ENCODE measurements around the gene ZMYND10. TPM values are rescaled to one million over a fixed set of nuclear protein-coding genes. Genes with fewer than 3 reads are reported as not detected.
A peak's percentile ranks its signal among the peaks of the same experiment; 100 is the strongest.

The ZMYND10 gene
- total RNA-seq, 1 donor from 2014 or later: not detected

DNA sequence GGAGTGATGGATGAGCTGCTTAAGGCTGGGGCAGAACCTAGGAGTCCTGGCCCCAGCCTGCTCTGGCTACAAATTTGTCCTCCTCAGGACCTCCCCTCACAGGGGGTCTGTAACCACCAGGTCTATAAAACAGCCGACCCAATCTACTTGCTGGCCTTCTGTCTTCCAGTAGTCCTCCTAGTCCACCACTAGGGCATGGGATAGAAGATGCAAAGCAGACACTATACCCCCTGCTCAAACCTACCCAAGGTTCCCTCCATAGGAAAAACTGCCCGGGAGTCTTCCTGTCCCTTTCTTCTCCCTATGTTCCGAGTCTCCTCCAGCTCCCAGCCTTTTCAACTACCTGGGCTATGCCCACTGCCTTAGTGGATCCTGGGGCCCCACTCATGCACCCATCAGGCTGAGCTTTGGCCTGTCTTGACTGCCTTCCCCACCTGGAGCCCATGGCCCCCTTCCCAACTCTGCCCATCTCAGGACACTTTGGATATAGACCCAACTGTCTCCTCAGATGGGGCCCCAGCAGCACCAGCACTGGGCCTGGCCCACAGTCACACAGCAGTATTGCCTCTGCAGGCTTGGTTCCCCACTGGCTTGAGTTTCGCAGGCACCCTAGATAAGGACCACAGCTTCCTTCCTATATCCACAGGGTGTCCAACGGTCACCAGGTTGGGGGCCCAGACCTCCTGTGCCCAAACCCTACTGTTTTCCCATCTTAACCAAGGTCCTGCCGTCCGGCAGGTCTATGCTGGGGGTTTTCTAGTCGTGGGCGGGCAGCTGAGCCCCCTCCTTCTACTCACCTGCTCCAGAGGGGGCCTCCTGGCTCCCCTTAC lies 47.4 kb downstream of the ZMYND10 start:
- ATAC-seq (no peak), DNase-seq (ENCODE audit: missing footprints) (no peak)
- intact Hi-C loops (cut with DNase I): no loop called here

DNA sequence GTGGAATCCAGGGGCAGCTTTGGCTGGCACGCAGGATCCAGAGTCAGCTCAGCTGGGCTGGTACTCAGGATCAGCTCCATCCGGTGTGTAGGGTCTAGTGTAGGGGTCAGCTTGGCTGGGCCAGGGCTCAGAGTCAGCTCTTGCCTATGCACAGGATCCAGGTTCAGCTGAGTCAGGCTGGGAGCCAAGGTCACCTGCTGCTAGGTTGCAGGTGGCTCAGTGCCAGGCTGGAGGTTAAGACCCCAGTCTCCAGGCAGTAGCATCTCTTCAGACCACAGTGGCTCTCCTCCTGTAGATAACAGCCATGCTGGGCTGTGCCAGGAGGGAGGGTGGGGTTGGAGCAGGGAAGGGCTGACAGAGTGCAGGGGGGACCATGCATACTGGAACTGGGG lies 48.2 kb downstream of the ZMYND10 start:
- DNase-seq (ENCODE audit: missing footprints) (no peak), ATAC-seq (no peak)
- intact Hi-C loops (cut with DNase I): no loop called here

DNA sequence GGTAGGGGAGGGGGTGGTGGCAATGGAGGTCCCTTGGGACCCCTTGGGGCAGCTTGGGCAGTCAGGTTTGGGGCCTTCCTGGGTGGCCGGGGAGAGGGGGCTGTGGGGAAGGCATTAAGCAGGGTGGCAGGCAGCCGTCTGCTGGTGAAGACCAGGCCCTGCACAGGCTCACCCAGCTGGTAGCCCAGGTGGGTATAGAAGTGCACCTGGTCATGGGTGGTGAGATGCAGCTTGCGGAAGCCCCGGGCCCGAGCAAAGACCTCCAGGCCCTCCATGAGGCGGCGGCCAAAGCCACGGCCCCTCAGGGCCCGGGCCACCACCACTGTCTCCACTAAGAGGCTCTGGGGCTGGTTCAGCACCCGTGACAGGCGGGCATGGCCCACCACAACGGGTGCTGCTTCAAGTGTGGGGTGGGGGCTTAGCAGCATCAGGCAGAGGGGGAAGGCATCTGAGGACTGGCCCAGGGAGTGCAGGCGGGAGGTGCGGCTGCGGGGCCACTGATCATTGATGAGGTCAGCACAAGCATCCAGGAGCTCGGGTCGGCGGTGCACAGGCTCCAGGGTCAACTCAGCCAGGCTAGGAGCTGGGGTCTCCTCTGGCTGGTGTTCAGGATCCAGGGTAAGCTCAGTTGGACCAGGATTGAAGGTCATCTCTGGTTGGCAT lies 48.7 kb downstream of the ZMYND10 start:
- ATAC-seq (no peak), DNase-seq (ENCODE audit: missing footprints) (no peak)
- intact Hi-C loops (cut with DNase I): no loop called here

DNA sequence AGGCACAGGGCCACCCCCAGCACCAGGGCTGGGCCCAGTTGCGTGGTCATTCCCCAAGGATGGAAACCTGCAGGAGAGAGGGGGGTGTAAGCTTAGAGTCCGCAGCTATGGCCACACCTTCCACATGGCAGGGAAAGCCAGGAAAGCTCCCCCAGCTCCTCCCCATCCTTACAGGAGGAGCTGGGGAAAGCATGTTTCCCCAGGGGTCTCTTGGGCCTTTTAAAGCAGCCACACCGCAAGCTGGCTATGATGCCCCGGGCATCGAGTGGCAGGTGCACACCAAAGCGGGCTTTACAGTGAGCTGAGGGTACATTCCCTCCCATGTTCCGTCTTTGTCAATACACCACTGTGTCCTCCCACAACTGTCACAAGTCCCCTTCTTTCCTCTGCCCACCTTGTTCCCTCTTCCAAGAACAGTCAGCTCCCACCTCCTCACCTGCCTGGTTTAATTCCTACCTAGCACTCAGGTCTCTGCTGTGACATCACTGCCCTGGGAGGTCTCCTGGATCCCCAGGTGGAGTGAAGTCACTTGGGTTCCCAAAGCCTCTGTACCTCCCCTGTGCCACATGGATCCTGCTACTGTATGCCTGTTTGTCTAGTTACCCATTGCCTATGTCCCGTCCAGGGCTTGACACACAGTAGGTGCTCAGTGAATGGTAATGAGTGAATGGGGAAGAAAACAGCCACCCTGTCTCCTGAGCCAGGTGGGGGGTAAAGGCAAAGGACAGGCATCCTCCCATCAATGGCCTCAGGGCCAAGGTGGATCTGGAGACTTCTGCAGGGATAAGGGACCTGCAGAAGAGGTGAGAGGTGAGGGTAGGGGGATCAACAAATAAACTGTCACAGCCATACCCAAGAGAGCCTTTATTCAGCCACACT lies 49.7 kb downstream of the ZMYND10 start:
- ATAC-seq (no peak), DNase-seq (ENCODE audit: missing footprints) (no peak)
- intact Hi-C loops (cut with DNase I): no loop called here

DNA sequence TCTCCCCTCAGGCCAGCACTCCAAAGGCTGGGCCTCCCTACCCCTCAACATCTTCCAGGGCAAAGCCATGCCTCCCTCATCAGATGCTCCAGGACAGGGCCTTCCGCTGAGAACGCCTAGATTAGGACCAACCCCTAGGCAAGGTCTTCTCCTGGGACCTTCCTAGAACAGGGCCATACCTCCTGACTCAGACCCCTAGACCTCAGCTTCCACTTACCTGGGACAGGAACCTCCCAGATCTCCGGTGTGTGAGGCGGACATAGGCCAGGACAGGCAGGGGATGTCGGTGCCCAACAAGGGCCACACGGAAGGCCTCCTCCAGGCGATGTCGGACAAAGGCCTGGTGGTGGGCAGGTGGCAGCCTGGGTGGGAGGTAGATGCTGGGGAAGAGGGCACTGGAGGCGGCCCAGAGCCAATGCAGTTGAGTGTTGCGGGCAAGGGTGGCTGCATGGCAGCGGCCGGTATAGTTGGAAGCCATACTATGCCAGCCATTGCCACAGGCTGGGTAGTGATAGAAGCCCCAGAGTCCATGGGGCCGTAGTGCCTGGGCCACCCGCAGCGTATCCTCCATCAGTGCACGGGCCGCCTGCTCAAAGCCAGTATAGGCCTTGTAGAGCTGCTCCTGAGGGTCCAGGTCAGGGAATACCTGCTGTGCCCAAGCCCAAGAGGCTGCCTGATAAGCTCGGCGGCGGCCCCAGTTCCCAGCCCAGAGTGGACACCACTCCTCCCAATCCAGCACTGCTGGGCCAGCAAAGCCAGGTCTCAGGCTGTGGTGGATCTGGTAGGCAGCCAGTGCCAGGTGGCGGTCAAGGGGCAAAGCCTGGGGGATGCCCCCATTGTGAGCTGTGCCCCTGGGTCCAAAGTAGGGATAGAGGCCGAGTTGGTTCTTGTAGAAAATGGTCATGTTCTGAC lies 50.8 kb downstream of the ZMYND10 start:
- DNase-seq (ENCODE audit: missing footprints): no peak
- no peak for ATAC-seq
- intact Hi-C loops (cut with DNase I): no loop called here

DNA sequence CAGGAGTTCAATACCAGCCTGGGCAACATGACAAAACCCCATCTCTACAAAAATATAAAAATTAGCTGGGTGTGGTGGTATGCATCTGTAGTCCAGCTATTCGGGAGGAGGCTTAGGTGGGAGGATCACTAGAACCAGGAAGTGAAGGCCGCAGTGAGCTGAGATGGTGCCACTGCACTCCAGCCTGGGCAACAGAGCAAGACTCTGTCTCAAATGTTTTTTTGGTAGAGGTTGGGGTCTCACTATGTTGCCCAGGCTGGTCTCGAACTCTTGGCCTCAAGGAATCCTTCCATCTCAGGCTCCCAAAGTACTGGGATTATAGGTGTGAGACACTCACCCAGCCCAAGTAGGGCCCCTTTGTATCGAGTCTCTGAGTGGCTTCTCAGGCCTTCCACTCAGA lies 51.4 kb downstream of the ZMYND10 start:
- ATAC-seq (no peak), DNase-seq (ENCODE audit: missing footprints) (no peak)
- intact Hi-C loops (cut with DNase I): no loop called here

DNA sequence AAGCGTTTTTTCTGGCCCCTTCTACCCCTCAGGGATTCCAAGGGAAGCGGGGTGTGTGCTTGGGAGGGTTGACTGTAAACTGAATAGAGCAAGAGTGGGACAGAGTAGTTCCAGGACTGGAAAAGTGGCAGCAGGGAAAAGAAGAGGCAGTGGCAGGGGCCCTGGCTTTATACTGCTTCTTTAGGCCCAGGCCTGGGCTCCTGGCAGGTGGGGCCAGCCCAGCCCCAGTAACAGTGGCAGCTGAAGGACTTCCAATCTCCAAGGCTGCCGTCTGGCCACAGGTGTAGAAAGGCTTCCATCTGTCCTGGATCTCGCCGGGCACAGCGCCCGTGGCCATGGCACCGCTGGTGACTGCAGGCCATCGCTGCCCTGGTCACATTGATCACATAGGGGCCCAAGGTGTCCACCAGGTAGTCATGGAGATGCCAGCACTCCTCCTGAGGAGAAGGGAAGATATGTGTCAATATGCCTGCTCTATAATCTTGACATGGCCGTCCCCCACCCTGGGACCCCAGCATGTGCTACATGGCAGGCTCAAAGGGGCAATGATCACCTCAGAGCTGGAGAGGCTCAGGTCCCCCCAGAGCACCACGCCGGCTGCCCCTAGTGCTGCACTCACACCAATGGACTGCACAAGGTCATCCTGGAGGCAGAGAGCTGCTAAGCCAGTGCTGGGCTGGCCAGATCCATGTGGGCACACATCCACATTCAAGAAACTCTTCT lies 52.3 kb downstream of the ZMYND10 start:
- no peak for DNase-seq (ENCODE audit: missing footprints)
- no peak for ATAC-seq
- intact Hi-C loops (cut with DNase I): no loop called here

DNA sequence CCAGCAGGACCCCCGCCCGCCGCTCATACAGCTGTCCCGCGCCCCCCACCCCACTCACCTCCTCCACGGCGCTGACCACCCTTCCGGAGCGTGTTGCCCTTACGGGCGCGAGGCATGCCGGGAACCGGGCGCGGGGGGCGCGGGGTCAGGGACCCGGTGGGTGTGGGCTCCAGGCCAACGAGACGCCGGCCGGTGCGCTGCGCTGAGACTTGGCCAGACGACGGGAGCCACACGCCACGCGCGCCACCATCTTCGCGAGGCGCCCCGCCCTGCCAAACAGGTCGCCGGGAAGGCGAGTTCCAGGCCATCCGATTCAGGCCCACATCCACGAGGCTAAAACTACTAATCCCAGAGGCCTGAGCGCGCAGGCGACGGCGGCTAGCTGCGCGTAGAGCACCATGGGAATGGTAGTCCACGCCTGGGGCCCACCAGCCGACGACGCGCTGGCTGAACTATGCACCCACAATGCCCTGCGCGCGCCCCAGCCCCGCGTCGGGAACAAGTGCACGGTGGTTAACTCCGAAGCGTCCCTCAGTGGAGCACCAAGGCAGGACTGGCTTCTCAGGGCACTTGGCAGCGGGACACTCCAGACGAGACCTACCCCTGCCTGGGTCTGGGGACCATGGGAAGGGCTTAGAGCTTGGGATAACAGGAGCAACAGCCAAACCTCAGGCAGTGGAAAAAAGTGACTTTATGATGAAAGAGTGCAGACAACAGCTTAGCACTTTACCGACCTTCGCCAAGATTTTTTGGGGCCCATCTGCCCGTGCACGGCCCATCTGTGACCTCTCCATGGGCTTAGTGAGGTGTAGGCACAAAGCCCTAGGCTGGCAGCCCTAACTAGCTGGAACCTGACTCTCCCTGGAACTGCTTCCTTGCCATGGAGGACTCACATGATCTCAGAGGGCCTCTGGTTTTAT lies 53.1 kb downstream of the ZMYND10 start, which contains the start of gene IFRD2:
TSS of gene IFRD2 (minus strand) at position 271 of the 920 bp plus-strand sequence. CDS start at position 116, 155 bp downstream.
- ATAC-seq (peak; percentile 97), DNase-seq (ENCODE audit: missing footprints) (peak; percentile 100)
- intact Hi-C loops (cut with DNase I): no loop called here

Other genes starting within 250 kb of the ZMYND10 start
- 12.3 TPM for gene SEMA3F, start 190.4 kb downstream of the ZMYND10 start, total RNA-seq
- gene GNAT1, start 154.1 kb downstream of the ZMYND10 start, total RNA-seq: not detected
- gene SLC38A3, start 140.5 kb downstream of the ZMYND10 start, total RNA-seq: 10.3 TPM
- 153 TPM for gene GNAI2, start 109.5 kb downstream of the ZMYND10 start, total RNA-seq
- gene SEMA3B, start 76.6 kb downstream of the ZMYND10 start, total RNA-seq: 19.8 TPM
- 29.8 TPM for gene LSMEM2, start 66.6 kb downstream of the ZMYND10 start, total RNA-seq
- gene IFRD2, start 53.3 kb downstream of the ZMYND10 start, total RNA-seq: 69.4 TPM
- 1.4 TPM for gene HYAL3, start 46.3 kb downstream of the ZMYND10 start, total RNA-seq
- 5.8 TPM for gene NAA80, start 46.3 kb downstream of the ZMYND10 start, total RNA-seq
- 70.1 TPM for gene HYAL1, start 42.2 kb downstream of the ZMYND10 start, total RNA-seq
- gene HYAL2, start 23.0 kb downstream of the ZMYND10 start, total RNA-seq: 39.0 TPM
- 32.8 TPM for gene TUSC2, start 17.5 kb downstream of the ZMYND10 start, total RNA-seq
- 14.7 TPM for gene RASSF1, start 4.9 kb downstream of the ZMYND10 start, total RNA-seq
- gene NPRL2, start 5.0 kb upstream of the ZMYND10 start, total RNA-seq: 16.7 TPM
- gene CYB561D2, start 5.1 kb upstream of the ZMYND10 start, total RNA-seq: 6.3 TPM
- 26.4 TPM for gene TMEM115, start 13.8 kb upstream of the ZMYND10 start, total RNA-seq
- gene CACNA2D2, start 157.9 kb upstream of the ZMYND10 start, total RNA-seq: 1.2 TPM
- 48.4 TPM for gene C3orf18, start 222.0 kb upstream of the ZMYND10 start, total RNA-seq
- 14.0 TPM for gene HEMK1, start 223.8 kb upstream of the ZMYND10 start, total RNA-seq